Measurements from ENCODE around the gene CALHM5.

DNA sequence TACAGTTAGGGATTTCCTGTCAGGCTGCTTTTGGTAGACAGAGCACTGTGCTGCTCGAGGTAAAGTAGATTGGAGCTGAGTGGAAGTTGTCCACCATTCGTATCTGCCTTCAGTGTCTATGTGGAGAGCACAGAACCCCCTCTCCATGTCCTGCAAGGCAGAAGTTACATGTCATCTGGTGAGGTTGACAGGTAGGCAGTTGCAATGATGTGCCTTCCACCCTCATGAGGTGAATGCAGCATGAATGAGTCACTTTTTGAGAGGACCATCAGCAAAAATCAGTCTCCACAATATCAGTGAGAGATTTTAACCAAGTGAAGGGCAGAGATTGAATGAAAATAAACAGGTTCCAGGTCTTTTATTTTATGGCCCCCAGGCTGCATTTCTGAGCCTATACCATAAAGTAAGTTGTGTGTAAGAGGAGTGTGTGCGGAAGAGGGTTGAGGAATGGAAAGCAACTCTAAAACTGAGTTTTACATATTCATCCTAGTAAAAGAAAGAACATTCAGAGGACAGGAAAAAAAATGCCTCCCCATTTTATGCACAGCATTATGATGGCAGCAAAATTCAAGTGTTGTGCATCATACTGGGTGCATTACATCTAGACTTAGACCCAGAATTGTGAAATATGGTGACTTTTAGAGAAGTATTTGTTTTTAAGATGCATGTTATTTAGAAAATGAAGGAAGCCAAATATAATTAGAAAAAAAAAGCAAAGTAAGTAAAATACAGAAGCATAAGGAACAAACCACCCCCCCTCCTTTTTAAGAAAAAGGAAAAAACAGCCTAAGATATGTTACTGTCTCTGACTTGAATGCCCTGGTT, 18.2 kb downstream of the CALHM5 start:
- TF ChIP-seq, protein P1, sequence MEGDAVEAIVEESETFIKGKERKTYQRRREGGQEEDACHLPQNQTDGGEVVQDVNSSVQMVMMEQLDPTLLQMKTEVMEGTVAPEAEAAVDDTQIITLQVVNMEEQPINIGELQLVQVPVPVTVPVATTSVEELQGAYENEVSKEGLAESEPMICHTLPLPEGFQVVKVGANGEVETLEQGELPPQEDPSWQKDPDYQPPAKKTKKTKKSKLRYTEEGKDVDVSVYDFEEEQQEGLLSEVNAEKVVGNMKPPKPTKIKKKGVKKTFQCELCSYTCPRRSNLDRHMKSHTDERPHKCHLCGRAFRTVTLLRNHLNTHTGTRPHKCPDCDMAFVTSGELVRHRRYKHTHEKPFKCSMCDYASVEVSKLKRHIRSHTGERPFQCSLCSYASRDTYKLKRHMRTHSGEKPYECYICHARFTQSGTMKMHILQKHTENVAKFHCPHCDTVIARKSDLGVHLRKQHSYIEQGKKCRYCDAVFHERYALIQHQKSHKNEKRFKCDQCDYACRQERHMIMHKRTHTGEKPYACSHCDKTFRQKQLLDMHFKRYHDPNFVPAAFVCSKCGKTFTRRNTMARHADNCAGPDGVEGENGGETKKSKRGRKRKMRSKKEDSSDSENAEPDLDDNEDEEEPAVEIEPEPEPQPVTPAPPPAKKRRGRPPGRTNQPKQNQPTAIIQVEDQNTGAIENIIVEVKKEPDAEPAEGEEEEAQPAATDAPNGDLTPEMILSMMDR (IDR thresholded peaks at IDR 0.05): no peak
- TF ChIP-seq POLR2A (IDR thresholded peaks at IDR 0.05): no peak

All from vagina (tissue), 2 donors.